HepG2 (cell line): ENCODE results near the gene CEMP1. TPM values are rescaled to one million over a fixed set of nuclear protein-coding genes. Genes with fewer than 3 reads are reported as not detected.

Experiments used
- ATAC-seq: fragments of 200-7000 bp; cut with Tn5 transposase; 3 replicates; pipeline ENCODE4 v1.9.1; 2020; ENCODE audit warnings: mild to moderate bottlenecking, moderate library complexity
- BruUV-seq: library from RNA; stranded (reverse); fragments of 400-500 nt; replicated peaks from 2 replicates; lab custom pipeline; 2021; lab: Mats Ljungman, UMichigan
- CTCF ChIA-PET: fragments of 300-600 bp; formaldehyde crosslinking; extraction: SDS; loops from one replicate; lab custom pipeline; 2021; ENCODE audit warnings: low total read pairs, inconsistent platforms, low intra/inter-chr PET ratio; lab: Yijun Ruan, JAX
- POLR2A ChIA-PET: fragments of 350-600 bp; sonication (Branson Sonifier 250); formaldehyde crosslinking; loops from one replicate; lab custom pipeline; 2020; ENCODE audit warnings: antibody characterized with exemption, inconsistent platforms; lab: Yijun Ruan, JAX
- DNase-seq: peaks from one replicate; pipeline ENCODE4 v3.0.0-alpha.2; 2015; ENCODE audit warnings: low spot score
- FAIRE-seq: peaks from 3 replicates; lab custom pipeline; 2011; peaks lifted over from hg19 to GRCh38; lab: Jason Lieb, UNC
- H2AFZ ChIP-seq: one replicate; pipeline ENCODE4 v1.6.1; 2011; ENCODE audit warnings: low read length, inconsistent platforms
- H3K27ac ChIP-seq: fragments of 300-600 bp; 3 replicates; pipeline ENCODE4 v1.8.0; 2011; ENCODE audit warnings: mixed run types, mild to moderate bottlenecking, mixed read lengths, low read length, inconsistent platforms; ENCODE audit not compliant: insufficient read depth; ENCODE audit errors: extremely low read length
- H3K27me3 ChIP-seq, 2 experiments: fragments of 200-600 bp in 1 of 2; 2 replicates in 1 of 2; 3 replicates in 1 of 2; pipeline versions ENCODE4 v1.6.0 to v1.8.0; 2011; ENCODE audit warnings: low read length in 2 of 2, mild to moderate bottlenecking in 2 of 2, moderate library complexity in 2 of 2, inconsistent platforms in 1 of 2; ENCODE audit not compliant: insufficient read depth in 2 of 2, control insufficient read depth in 1 of 2
- H3K36me3 ChIP-seq, 2 experiments: fragments of 200-600 bp in 1 of 2; replicated peaks in 1 of 2; 2 replicates in 1 of 2; 3 replicates in 1 of 2; pipeline versions ENCODE4 v1.5.1 to v1.8.0; 2011; ENCODE audit warnings: low read length in 2 of 2, inconsistent platforms in 1 of 2; ENCODE audit not compliant: insufficient read depth in 2 of 2, control insufficient read depth in 1 of 2
- H3K4me1 ChIP-seq: 2 replicates; pipeline ENCODE4 v1.5.1; 2012; ENCODE audit warnings: low read length, inconsistent platforms; ENCODE audit not compliant: insufficient read depth
- H3K4me2 ChIP-seq: 2 replicates; pipeline ENCODE4 v1.6.0; 2011; ENCODE audit warnings: low read depth, low read length, inconsistent platforms
- H3K4me3 ChIP-seq, 3 experiments: fragments of 200-600 bp in 1 of 3; sonication (generic), shearing (Covaris generic) in 1 of 3; replicated peaks in 1 of 3; 2 replicates each; pipeline ENCODE4 v1.5.1; 2011 to 2016; ENCODE audit warnings: low read length in 3 of 3, inconsistent platforms in 2 of 3, low read depth in 2 of 3, mild to moderate bottlenecking in 2 of 3, control low read depth in 1 of 3, mixed read lengths in 1 of 3; ENCODE audit not compliant: insufficient read depth in 1 of 3
- H3K79me2 ChIP-seq: one replicate; pipeline ENCODE4 v1.6.1; 2011; ENCODE audit warnings: low read length, inconsistent platforms; ENCODE audit not compliant: insufficient read depth
- H3K9ac ChIP-seq: 2 replicates; pipeline ENCODE4 v1.6.0; 2011; ENCODE audit warnings: mild to moderate bottlenecking, low read depth, low read length, inconsistent platforms; ENCODE audit not compliant: insufficient read depth
- H3K9me3 ChIP-seq: 2 replicates; pipeline ENCODE4 v1.5.1; 2012; ENCODE audit warnings: mild to moderate bottlenecking, low read length
- H4K20me1 ChIP-seq: 2 replicates; pipeline ENCODE4 v1.6.0; 2011; ENCODE audit warnings: inconsistent platforms, mild to moderate bottlenecking, low read length, moderate library complexity; ENCODE audit not compliant: insufficient read depth
- ETV6 ChIP-seq: sonication (generic); formaldehyde crosslinking; conservative IDR thresholded peaks from 2 replicates; pipeline ENCODE4 v1.4.0; 2020; ENCODE audit warnings: missing genetic modification reagents
- FLYWCH1 ChIP-seq: sonication (generic); formaldehyde crosslinking; IDR thresholded peaks from 2 replicates; pipeline ENCODE4 v1.8.1; 2023; ENCODE audit warnings: mild to moderate bottlenecking, missing genetic modification reagents
- JDP2 ChIP-seq: sonication (generic); formaldehyde crosslinking; IDR thresholded peaks from 2 replicates; pipeline ENCODE4 v1.8.1; 2022; ENCODE audit warnings: missing genetic modification reagents, borderline replicate concordance
- SIX1 ChIP-seq: sonication (generic); formaldehyde crosslinking; IDR thresholded peaks from 2 replicates; pipeline ENCODE4 v1.4.0; 2020; ENCODE audit warnings: missing genetic modification reagents, borderline replicate concordance
- SP2 ChIP-seq: sonication (generic); formaldehyde crosslinking; IDR thresholded peaks from 2 replicates; pipeline ENCODE4 v1.5.1; 2020; ENCODE audit warnings: mild to moderate bottlenecking, missing genetic modification reagents
- THAP8 ChIP-seq: sonication (generic); formaldehyde crosslinking; IDR thresholded peaks from 2 replicates; pipeline ENCODE4 v1.5.1; 2020; ENCODE audit warnings: missing genetic modification reagents, mild to moderate bottlenecking, borderline replicate concordance
- ZBTB2 ChIP-seq: sonication (generic); formaldehyde crosslinking; IDR thresholded peaks from 2 replicates; pipeline ENCODE4 v1.8.0; 2022; ENCODE audit warnings: low read depth, missing genetic modification reagents
- ZBTB21 ChIP-seq: sonication (generic); formaldehyde crosslinking; IDR thresholded peaks from 2 replicates; pipeline ENCODE4 v1.4.0; 2020; ENCODE audit warnings: missing genetic modification reagents
- ZBTB37 ChIP-seq: sonication (generic); formaldehyde crosslinking; IDR thresholded peaks from 2 replicates; pipeline ENCODE4 v1.4.0; 2020; ENCODE audit warnings: mild to moderate bottlenecking, missing genetic modification reagents
- ZNF343 ChIP-seq: sonication (generic); formaldehyde crosslinking; IDR thresholded peaks from 2 replicates; pipeline ENCODE4 v1.4.0; 2020; ENCODE audit warnings: mild to moderate bottlenecking, missing genetic modification reagents
- ZNF383 ChIP-seq: sonication (generic); formaldehyde crosslinking; IDR thresholded peaks from 2 replicates; pipeline ENCODE4 v1.4.0; 2020; ENCODE audit warnings: missing genetic modification reagents, mild to moderate bottlenecking, borderline replicate concordance
- ZNF451 ChIP-seq: sonication (generic); formaldehyde crosslinking; IDR thresholded peaks from 2 replicates; pipeline ENCODE4 v1.5.0; 2020; ENCODE audit warnings: mild to moderate bottlenecking, missing genetic modification reagents
- ZNF629 ChIP-seq: sonication (generic); formaldehyde crosslinking; conservative IDR thresholded peaks from 2 replicates; pipeline ENCODE4 v1.5.0; 2020; ENCODE audit warnings: missing genetic modification reagents
- ZNF644 ChIP-seq: IDR thresholded peaks from 2 replicates; pipeline ENCODE4 v1.6.1; 2016; ENCODE audit warnings: low read depth
- ZNF687 ChIP-seq: sonication (generic); formaldehyde crosslinking; IDR thresholded peaks from 2 replicates; pipeline ENCODE4 v1.5.1; 2020; ENCODE audit warnings: mild to moderate bottlenecking, missing genetic modification reagents, moderate library complexity
- WGBS: methylation state at CpG from one replicate; pipeline ENCODE4 v1.1.6; 2017; ENCODE audit warnings: low lambda C conversion rate; 5-methylcytosine and 5-hydroxymethylcytosine counted together
- in situ Hi-C: cut with HindIII; loops from 2 replicates; pipeline ENCODE4 v1.10.0; 2017; ENCODE audit warnings: low pct_unique_long_range_greater_than_20kb; ENCODE audit not compliant: extremely low pct_ligation_motif_present
- intact Hi-C: fragments of 100-400 bp; cut with micrococcal nuclease; formaldehyde crosslinking; loops from one replicate; pipeline ENCODE4 v1.10.0; 2022; ENCODE audit not compliant: unreplicated experiment
- polyA plus RNA-seq, 8 experiments: library from polyadenylated mRNA; depleted of rRNA in 3 of 8; stranded (reverse) in 7 of 8; unstranded in 1 of 8; fragments of >200 nt; fragmentation: Illumina TruSeq in 4 of 8; extraction: Trizol in 4 of 8; gene quantifications; 2 replicates each; pipeline versions ENCODE4 v1.2.1 to v1.2.3, GENCODE V29; 2011 to 2016; ENCODE audit warnings: low read depth in 4 of 8, missing spikeins in 1 of 8, mixed read lengths in 1 of 8; ENCODE audit not compliant: insufficient read depth in 1 of 8
- total RNA-seq, 5 experiments: library from RNA; depleted of rRNA; stranded (reverse); fragments of >200 nt; fragmentation: Illumina TruSeq; extraction: Trizol; gene quantifications; 2 replicates each; pipeline ENCODE4 v1.2.3, GENCODE V29; 2016; ENCODE audit warnings: low read depth in 1 of 5

CEMP1 gene
- total and polyA plus RNA-seq, 2 of the 13 experiments (the other 11 are each of a cell fraction or from before 2014, with no cell fraction given) = not detected

DNA sequence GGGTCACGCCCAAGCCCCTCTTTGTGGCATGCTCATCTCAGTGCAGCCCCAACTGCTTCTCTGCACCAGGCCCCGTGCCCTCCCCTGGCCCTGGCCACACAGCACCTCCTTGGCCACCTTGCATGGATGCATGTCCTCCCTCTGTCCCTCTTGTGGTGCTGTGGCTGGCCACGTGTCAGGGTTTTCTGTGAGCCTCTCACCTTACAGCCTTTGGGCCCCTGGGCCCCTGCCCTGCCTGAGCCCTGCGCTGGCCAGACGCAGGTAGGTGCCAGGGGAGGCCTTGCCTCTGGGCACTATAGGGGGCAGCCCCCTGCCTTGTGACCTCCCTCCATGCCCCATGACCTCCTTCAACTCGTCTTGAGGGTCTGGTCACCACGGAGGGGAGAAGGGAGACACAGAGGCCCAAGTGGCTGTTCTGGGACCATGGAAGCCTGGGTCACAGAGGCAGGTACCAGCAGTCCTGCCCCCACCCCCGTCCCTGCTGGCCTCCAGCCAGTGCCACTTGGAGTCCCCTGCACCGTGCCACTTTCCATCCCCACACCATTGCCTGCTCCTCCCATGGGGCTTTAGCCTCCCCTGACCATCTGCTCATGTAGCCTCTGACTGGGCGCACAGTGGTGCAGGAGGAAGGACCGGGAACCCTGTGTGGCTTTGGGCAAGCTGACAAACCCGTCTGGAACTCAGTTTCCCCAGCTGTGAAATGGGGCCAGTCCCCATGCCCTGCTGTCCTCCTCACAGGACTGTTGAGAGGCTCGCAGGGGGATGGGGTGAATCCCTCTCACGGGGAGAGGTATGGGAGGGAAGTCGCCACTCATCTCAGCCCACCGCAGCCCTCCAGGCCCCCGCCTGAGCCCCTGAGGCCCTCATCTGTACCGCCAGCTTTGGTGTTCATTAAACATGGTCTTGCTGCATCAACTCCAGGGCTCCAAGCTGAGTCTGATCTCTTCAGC lies 29.0 kb downstream of the CEMP1 start:
- ATAC-seq (no peak; the same call in 1 of the 3 replicates), DNase-seq (no peak), FAIRE-seq (no peak)
- Histone ChIP-seq H3K9me3 (no peaks in the 10 kb centered on the region), H3K9ac (no peak overlapping the region), H2AFZ (no peak overlapping the region), H4K20me1 (no peaks in the 10 kb centered on the region), H3K4me1 (peaks cover 22% of the 10 kb centered on the region), H3K4me2 (no peak overlapping the region), H3K27me3 (no peaks in the 10 kb centered on the region), H3K4me3 (no peak overlapping the region), H3K79me2 (no peaks in the 10 kb centered on the region), H3K27ac (no peak overlapping the region), H3K36me3 (peaks cover 7 to 16% of the 10 kb centered on the region in 2 experiments; a peak in 3 of 5 replicates)
- ChIA-PET CTCF (interaction anchor here (0.8 to 2.2 kb wide), 5 partner anchors 28 to 161 kb away, joined by 3 to 28 read pairs (median 8); partner anchors contain the start of genes ABCA3, CCNF and TBC1D24), POLR2A (interaction anchor here (0.9 to 1.4 kb wide), 6 partner anchors 11 to 251 kb away, joined by 4 to 7 read pairs (median 6); partner anchors contain the start of genes AMDHD2, ECI1, TBC1D24 and TEDC2)
- intact Hi-C loops (loop anchor here (1.0 to 10.0 kb wide), 2 partner anchors 72 to 157 kb away; partner anchors contain the start of gene ABCA3), in situ Hi-C loops (loop anchor here (5.0 kb wide), 1 partner anchor 75 kb away; the partner anchor contains the start of gene CCNF)
- WGBS = 86% methylated on average over 9 of the region's 18 CpGs
- BruUV-seq = no TSS peak
- no peak for TF ChIP-seq ZNF644
- TF ChIP-seq ZNF383 = no peak
- TF ChIP-seq THAP8 (CRISPR knock-in tag) = no peak
- no peak for TF ChIP-seq ZBTB37 (CRISPR knock-in tag)
- peak; percentile 20; the same call in 1 of the 2 replicates for TF ChIP-seq ZNF687 (CRISPR knock-in tag)
- no peak for TF ChIP-seq ZNF451
- peak; percentile 54 for TF ChIP-seq ZNF629 (CRISPR knock-in tag)
- no peak for TF ChIP-seq ZNF343
- TF ChIP-seq ZBTB2 (CRISPR knock-in tag) = no peak
- no peak for TF ChIP-seq JDP2
- TF ChIP-seq SP2 (CRISPR knock-in tag) = no peak
- no peak for TF ChIP-seq ETV6 (CRISPR knock-in tag)
- no peak for TF ChIP-seq FLYWCH1 (CRISPR knock-in tag)
- no peak for TF ChIP-seq SIX1
- no peak for TF ChIP-seq ZBTB21 (CRISPR knock-in tag)
